GM12878 (cell line): Measurements from ENCODE around the gene RAB11A. TPM values are rescaled to one million over a fixed set of nuclear protein-coding genes. Genes with fewer than 3 reads are reported as not detected.
A peak's percentile ranks its signal among the peaks of the same experiment; 100 is the strongest.

Experiments
- BCL11A ChIP-seq: IDR thresholded peaks from 2 replicates; pipeline ENCODE4 v1.6.1; 2011; ENCODE audit warnings: low read depth, low read length
- BMI1 ChIP-seq: fragments of 450-650 bp; IDR thresholded peaks from 2 replicates; pipeline ENCODE4 v1.6.1; 2016; ENCODE audit warnings: mild to moderate bottlenecking, moderate library complexity, borderline replicate concordance
- EP300 ChIP-seq, 2 experiments: fragments of 150-350 bp in 1 of 2; IDR thresholded peaks; 2 replicates each; pipeline ENCODE4 v1.6.1; 2011 to 2012; ENCODE audit warnings: low read depth in 2 of 2, low read length in 2 of 2, borderline replicate concordance in 1 of 2, improper control_type of control experiment in 1 of 2, inconsistent platforms in 1 of 2; ENCODE audit not compliant: control insufficient read depth in 1 of 2
- FOXM1 ChIP-seq: IDR thresholded peaks from 2 replicates; pipeline ENCODE4 v1.6.1; 2012; ENCODE audit warnings: low read depth, mild to moderate bottlenecking, inconsistent platforms, low read length, moderate library complexity
- IKZF2 ChIP-seq, 2 experiments: fragments of 450-650 bp; IDR thresholded peaks; 2 replicates each; pipeline ENCODE4 v1.6.1; 2017; ENCODE audit warnings: mild to moderate bottlenecking in 2 of 2, moderate library complexity in 2 of 2
- MEF2A ChIP-seq: IDR thresholded peaks from 2 replicates; pipeline ENCODE4 v1.6.1; 2011; ENCODE audit warnings: low read depth, mild to moderate bottlenecking, low read length, moderate library complexity; ENCODE audit not compliant: insufficient read depth
- NFYB ChIP-seq: IDR thresholded peaks from 2 replicates; pipeline ENCODE4 v1.6.1; 2011; ENCODE audit warnings: low read depth, mild to moderate bottlenecking, low read length, improper control_type of control experiment, moderate library complexity; ENCODE audit not compliant: insufficient read depth
- POLR2AphosphoS2 ChIP-seq: IDR thresholded peaks from 2 replicates; pipeline ENCODE4 v1.6.1; 2011; ENCODE audit warnings: low read depth, mild to moderate bottlenecking, low read length, improper control_type of control experiment, moderate library complexity
- RUNX3 ChIP-seq: IDR thresholded peaks from 2 replicates; pipeline ENCODE4 v1.6.1; 2012; ENCODE audit warnings: low read length, inconsistent platforms
- ZBTB4 ChIP-seq: fragments of 450-650 bp; formaldehyde crosslinking; IDR thresholded peaks from 2 replicates; pipeline ENCODE4 v1.4.0; 2022; ENCODE audit warnings: mild to moderate bottlenecking, moderate library complexity
- polyA plus RNA-seq, 11 experiments: library from polyadenylated mRNA; depleted of rRNA in 4 of 11; unstranded in 6 of 11; stranded (reverse) in 5 of 11; fragments of >200 nt; fragmentation: Nextera tagmentation in 4 of 11; fragmentation: Illumina TruSeq in 1 of 11; extraction: Ambion mirVana in 4 of 11; extraction: Trizol in 1 of 11; gene quantifications; 1 replicate in 1 of 11; 2 replicates in 10 of 11; pipeline versions ENCODE4 v1.2.1 to v1.2.3, GENCODE V29; 2011 to 2016; ENCODE audit warnings: inconsistent platforms in 2 of 11, missing spikeins in 2 of 11, low read depth in 1 of 11
- total RNA-seq, 4 experiments: library from RNA; depleted of rRNA in 3 of 4; stranded (reverse); fragments of >200 nt in 3 of 4; fragmentation: Illumina TruSeq in 1 of 4; extraction: Trizol in 1 of 4; gene quantifications; 2 replicates each; pipeline versions ENCODE4 v1.2.1 to v1.2.3, GENCODE V29; 2013 to 2021
- TF ChIP-seq, protein P1 (sequence below): fragments of 450-650 bp; IDR thresholded peaks from 2 replicates; pipeline ENCODE4 v1.6.1; 2017; ENCODE audit warnings: mild to moderate bottlenecking, moderate library complexity
- TF ChIP-seq, protein P2 (sequence below): fragments of 450-650 bp; IDR thresholded peaks from 2 replicates; pipeline ENCODE4 v1.6.1; 2016; ENCODE audit warnings: mild to moderate bottlenecking, moderate library complexity, borderline replicate concordance
- TF ChIP-seq, protein P3 (sequence below): fragments of 450-650 bp; IDR thresholded peaks from 2 replicates; pipeline ENCODE4 v1.6.1; 2017; ENCODE audit warnings: low read depth, mild to moderate bottlenecking, moderate library complexity

Gene RAB11A
- total and polyA plus RNA-seq, 10 of the 15 experiments (the other 5 are each of a cell fraction or from before 2014, with no cell fraction given) = 128 to 387 (median 224) TPM

DNA sequence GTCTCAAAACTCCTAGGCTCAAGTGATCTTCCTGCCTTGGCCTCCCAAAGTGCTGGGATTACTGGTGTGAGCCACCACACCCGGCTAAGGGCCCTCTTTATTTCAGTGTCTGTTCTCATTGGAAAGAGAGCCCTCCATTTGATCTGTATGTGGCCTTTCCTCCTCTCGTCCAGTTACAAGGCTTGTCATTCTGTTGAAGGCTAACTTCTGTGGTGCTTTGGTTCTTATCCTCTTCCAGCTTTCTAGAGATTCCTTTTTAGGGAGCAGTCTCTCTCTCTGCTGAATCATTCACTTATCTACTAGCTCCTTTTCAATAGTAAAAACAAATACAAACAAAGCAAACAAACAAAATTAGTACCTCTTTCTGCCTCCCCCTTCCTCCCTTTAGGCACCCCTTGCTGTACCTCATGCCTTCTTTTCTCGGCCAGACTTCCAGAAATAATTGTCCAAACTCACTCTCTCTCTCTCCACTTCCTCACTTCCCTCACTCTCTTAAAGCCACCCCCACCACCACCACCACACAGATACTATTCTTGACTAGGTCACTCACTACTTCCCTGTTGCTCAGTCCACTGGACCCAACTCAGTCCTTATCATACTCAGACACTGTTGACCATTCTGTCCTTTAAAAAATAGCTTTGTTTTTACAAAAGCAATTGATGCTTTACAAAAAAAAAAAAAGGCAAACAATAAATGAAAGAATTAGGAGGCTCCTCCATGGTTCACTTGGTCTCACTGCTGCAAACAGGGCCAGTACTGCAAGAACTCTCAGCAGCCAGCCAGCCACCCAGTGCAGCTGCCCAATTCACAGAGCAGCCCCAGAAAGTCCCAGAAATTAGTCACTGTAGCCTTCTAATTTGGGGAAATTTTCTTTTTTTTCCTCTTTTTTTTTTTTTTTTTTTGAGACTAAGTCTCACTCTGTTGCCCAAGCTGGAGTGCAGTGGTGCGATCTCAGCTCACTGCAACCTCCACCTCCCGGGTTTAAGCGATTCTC is 31.7 kb upstream of the RAB11A start (continued):
- TF ChIP-seq, protein P1, sequence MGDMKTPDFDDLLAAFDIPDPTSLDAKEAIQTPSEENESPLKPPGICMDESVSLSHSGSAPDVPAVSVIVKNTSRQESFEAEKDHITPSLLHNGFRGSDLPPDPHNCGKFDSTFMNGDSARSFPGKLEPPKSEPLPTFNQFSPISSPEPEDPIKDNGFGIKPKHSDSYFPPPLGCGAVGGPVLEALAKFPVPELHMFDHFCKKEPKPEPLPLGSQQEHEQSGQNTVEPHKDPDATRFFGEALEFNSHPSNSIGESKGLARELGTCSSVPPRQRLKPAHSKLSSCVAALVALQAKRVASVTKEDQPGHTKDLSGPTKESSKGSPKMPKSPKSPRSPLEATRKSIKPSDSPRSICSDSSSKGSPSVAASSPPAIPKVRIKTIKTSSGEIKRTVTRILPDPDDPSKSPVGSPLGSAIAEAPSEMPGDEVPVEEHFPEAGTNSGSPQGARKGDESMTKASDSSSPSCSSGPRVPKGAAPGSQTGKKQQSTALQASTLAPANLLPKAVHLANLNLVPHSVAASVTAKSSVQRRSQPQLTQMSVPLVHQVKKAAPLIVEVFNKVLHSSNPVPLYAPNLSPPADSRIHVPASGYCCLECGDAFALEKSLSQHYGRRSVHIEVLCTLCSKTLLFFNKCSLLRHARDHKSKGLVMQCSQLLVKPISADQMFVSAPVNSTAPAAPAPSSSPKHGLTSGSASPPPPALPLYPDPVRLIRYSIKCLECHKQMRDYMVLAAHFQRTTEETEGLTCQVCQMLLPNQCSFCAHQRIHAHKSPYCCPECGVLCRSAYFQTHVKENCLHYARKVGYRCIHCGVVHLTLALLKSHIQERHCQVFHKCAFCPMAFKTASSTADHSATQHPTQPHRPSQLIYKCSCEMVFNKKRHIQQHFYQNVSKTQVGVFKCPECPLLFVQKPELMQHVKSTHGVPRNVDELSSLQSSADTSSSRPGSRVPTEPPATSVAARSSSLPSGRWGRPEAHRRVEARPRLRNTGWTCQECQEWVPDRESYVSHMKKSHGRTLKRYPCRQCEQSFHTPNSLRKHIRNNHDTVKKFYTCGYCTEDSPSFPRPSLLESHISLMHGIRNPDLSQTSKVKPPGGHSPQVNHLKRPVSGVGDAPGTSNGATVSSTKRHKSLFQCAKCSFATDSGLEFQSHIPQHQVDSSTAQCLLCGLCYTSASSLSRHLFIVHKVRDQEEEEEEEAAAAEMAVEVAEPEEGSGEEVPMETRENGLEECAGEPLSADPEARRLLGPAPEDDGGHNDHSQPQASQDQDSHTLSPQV = no peak
- TF ChIP-seq ZBTB4 (CRISPR knock-in tag) = no peak
- TF ChIP-seq FOXM1 = no peak
- TF ChIP-seq BCL11A = no peak
- TF ChIP-seq, protein P2, sequence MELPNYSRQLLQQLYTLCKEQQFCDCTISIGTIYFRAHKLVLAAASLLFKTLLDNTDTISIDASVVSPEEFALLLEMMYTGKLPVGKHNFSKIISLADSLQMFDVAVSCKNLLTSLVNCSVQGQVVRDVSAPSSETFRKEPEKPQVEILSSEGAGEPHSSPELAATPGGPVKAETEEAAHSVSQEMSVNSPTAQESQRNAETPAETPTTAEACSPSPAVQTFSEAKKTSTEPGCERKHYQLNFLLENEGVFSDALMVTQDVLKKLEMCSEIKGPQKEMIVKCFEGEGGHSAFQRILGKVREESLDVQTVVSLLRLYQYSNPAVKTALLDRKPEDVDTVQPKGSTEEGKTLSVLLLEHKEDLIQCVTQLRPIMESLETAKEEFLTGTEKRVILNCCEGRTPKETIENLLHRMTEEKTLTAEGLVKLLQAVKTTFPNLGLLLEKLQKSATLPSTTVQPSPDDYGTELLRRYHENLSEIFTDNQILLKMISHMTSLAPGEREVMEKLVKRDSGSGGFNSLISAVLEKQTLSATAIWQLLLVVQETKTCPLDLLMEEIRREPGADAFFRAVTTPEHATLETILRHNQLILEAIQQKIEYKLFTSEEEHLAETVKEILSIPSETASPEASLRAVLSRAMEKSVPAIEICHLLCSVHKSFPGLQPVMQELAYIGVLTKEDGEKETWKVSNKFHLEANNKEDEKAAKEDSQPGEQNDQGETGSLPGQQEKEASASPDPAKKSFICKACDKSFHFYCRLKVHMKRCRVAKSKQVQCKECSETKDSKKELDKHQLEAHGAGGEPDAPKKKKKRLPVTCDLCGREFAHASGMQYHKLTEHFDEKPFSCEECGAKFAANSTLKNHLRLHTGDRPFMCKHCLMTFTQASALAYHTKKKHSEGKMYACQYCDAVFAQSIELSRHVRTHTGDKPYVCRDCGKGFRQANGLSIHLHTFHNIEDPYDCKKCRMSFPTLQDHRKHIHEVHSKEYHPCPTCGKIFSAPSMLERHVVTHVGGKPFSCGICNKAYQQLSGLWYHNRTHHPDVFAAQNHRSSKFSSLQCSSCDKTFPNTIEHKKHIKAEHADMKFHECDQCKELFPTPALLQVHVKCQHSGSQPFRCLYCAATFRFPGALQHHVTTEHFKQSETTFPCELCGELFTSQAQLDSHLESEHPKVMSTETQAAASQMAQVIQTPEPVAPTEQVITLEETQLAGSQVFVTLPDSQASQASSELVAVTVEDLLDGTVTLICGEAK = no peak
- TF ChIP-seq, protein P3, sequence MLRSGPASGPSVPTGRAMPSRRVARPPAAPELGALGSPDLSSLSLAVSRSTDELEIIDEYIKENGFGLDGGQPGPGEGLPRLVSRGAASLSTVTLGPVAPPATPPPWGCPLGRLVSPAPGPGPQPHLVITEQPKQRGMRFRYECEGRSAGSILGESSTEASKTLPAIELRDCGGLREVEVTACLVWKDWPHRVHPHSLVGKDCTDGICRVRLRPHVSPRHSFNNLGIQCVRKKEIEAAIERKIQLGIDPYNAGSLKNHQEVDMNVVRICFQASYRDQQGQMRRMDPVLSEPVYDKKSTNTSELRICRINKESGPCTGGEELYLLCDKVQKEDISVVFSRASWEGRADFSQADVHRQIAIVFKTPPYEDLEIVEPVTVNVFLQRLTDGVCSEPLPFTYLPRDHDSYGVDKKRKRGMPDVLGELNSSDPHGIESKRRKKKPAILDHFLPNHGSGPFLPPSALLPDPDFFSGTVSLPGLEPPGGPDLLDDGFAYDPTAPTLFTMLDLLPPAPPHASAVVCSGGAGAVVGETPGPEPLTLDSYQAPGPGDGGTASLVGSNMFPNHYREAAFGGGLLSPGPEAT = 0 out of 2 replicates have a peak, but pooled peaks have one; percentile 30
- TF ChIP-seq NFYB = no peak
- no peak for TF ChIP-seq BMI1
- TF ChIP-seq IKZF2 (IDR thresholded peaks at IDR 0.05) = peak; percentile 24 to 26; a peak in 2 of 4 replicates
- TF ChIP-seq EP300 (IDR thresholded peaks at IDR 0.05; ENCODE audit: borderline replicate concordance in 1 of 2, control insufficient read depth in 1 of 2, low read depth in 2 of 2, low read length in 2 of 2) = no peak
- TF ChIP-seq MEF2A = no peak
- TF ChIP-seq POLR2AphosphoS2 = no peak
- no peak for TF ChIP-seq RUNX3
